AG09309 (cell line): ENCODE data around the gene HPX.

ENCODE experiments used
- DNase-seq: peaks from one replicate; pipeline ENCODE4 v3.0.0-alpha.2; 2010; ENCODE audit warnings: low read depth
- H3K4me3 ChIP-seq: 2 replicates; pipeline ENCODE4 v1.5.1; 2011; ENCODE audit warnings: mild to moderate bottlenecking, low read depth, low read length, moderate library complexity; ENCODE audit not compliant: control insufficient read depth
- TF ChIP-seq, protein P1 (sequence below): IDR thresholded peaks from 2 replicates; pipeline ENCODE4 v1.5.1; 2011; ENCODE audit warnings: mild to moderate bottlenecking, low read depth, low read length, inconsistent platforms; ENCODE audit not compliant: insufficient read depth, control insufficient read depth; ENCODE audit errors: missing control alignments

The HPX gene

DNA sequence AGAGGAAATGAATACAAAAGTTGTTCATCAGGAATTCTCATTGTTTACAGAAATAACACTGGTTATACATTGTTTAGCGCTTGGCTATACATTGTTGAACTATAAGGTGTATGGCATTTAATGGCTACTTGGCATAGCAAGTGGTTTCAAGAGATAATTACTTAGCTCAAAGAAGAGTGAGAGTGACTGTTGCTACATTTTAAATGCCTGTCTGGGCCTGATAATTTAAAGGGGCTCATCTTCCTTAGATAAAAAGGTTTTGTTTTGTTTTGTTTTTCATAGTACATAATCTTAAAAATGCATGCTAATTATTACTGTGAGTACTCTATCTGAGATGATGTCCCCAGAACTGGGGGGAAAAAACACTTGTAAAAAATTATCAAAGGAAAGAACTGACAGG, 52.0 kb downstream of the HPX start:
- TF ChIP-seq, protein P1, sequence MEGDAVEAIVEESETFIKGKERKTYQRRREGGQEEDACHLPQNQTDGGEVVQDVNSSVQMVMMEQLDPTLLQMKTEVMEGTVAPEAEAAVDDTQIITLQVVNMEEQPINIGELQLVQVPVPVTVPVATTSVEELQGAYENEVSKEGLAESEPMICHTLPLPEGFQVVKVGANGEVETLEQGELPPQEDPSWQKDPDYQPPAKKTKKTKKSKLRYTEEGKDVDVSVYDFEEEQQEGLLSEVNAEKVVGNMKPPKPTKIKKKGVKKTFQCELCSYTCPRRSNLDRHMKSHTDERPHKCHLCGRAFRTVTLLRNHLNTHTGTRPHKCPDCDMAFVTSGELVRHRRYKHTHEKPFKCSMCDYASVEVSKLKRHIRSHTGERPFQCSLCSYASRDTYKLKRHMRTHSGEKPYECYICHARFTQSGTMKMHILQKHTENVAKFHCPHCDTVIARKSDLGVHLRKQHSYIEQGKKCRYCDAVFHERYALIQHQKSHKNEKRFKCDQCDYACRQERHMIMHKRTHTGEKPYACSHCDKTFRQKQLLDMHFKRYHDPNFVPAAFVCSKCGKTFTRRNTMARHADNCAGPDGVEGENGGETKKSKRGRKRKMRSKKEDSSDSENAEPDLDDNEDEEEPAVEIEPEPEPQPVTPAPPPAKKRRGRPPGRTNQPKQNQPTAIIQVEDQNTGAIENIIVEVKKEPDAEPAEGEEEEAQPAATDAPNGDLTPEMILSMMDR: no peak
- no peak for DNase-seq
- H3K4me3 ChIP-seq: no peak overlapping the region

DNA sequence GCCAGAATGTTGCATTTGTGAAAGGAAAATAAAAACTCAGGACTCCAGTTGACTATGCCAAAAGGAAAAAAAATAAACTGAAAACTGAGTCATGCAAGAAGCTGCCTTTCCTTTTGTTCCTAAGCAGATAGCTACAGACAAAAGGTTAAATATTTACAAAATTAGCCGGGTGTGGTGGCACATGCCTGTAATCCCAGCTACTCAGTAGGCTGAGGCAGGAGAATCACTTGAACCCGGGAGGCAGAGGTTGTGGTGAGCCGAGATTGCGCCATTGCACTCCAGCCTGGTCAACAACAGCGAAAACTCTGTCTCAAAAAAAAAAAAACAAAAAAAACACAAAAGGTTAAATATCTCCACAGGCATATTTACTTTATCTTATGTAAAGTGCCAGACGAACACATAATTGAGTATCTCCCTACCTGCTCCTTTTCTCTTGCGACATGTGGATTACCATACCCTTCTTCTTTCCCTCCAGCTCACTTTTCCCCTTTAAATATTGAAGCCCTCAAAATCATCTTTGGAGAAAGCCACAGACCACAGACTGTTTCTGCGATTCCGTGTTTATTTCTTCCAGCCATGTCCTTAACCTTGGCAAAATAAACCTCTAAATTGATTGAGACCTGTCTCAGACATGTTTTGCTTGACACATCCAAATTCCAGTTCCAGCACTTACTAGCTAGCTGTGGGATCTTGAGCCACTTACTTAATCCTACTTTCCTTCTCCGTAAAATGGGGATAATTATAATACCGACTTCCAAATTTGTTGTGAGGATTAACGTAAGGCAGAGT, 52.8 kb downstream of the HPX start:
- DNase-seq: no peak
- no peak overlapping the region for H3K4me3 ChIP-seq
- TF ChIP-seq, protein P1: no peak

DNA sequence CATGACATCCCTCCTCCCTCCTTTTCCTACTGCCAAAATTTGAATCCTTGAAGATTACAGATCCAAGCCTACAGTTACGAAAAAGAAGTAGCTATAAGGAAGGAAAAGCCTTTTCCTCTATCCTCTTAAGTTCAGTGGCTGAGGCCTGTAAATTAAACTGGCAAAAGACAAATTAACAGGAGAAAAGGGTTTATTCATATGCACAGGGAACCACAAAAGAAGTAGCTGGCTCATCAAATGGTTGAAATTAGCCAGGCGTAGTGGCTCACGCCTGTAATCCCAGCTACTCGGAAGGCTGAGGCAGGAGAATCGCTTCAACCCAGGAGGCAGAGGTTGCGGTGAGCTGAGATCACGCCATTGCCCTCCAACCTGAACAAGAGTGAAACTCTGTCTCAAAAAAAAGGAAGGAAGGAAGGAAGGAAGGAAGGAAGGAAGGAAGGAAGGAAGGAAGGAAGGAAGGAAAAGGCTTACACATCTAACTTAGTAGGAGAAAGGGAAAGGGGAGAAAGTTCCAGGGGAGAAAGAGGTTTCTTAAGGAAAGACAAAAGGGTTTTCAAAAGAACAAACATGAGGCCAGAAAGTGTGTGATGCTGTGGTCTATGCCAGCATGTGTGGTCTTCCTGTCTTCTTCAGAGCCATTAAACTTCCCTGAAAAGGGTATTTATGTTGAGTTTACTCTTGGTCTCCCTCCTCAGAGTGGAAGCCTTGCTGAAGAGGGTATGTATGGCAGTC, 55.6 kb downstream of the HPX start:
- TF ChIP-seq, protein P1: no peak
- no peak for DNase-seq
- no peak overlapping the region for H3K4me3 ChIP-seq
